Measurements from ENCODE around the gene GPX1. TPM values are rescaled to one million over a fixed set of nuclear protein-coding genes. Genes with fewer than 3 reads are reported as not detected.

The GPX1 gene
- total RNA-seq, 1 donor from 2014 or later, result 415 TPM

DNA sequence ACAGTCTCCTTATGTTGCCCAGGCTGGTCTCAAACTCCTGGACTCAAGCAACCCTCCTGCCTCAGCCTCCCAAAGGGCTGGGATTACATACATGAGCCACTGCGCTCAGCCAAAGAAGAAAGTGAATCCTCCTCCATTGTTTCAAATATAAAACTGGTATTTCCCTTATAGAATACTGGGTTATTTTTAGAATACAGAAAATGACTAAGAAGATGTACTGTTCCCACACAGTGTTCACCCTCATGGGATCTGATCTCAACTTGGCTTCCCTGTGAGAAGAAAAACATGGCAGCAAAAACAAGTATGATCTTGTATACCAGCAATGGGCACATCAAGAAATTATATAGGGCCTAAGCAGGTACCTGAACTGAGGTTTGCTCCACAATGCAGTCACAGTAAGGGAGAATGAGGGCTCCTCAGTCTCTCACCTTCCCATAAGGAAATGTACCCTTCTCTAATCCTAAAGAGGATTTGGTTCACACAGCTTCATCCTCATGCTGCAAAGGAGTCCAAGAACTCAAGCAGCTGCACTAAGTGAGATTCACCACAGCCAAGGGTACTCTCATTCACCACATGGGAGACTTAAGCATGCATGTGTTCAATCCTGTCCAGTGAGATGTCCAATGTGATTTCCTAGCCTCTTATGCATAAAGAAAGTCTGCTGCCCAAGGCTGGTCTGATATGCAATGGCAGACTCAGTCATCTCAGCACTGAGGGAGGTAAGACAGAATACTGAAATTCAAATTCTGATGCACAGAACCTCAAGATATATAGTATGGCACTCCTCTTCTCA, 44.1 kb downstream of the GPX1 start:
- DNase-seq, result no peak
- Histone ChIP-seq H3K36me3 (peaks cover 87% of the 10 kb centered on the region), H3K9me3 (no peaks in the 10 kb centered on the region), H3K4me3 (no peak overlapping the region), H3K4me1 (no peaks in the 10 kb centered on the region), H3K27ac (no peak overlapping the region), H3K27me3 (no peaks in the 10 kb centered on the region)
- intact Hi-C loops (cut with DNase I), result no loop called here
- TF ChIP-seq CTCF (IDR thresholded peaks at IDR 0.05), result no peak
- no peak for ATAC-seq

DNA sequence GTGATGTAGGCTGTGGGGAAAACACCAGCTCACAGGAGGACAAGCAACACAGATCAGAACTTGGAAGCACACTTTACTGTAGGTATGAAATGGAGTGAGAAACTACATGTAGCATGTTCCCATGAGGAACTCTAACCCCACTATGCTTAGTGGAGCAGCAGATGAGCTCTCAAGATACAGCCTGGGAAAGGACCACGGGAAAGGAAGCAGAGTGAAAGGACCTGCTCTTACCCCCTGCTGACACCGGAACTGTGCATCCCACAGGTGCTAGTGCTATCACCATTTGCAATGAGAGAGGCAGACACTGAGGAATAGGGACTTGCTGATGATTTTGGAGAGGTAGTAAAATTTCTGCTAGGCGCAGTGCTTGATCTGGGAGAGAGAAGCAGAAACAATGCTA, 46.9 kb downstream of the GPX1 start:
- TF ChIP-seq CTCF (IDR thresholded peaks at IDR 0.05), result no peak
- Histone ChIP-seq H3K27ac (no peak overlapping the region), H3K4me1 (no peaks in the 10 kb centered on the region), H3K4me3 (no peak overlapping the region), H3K27me3 (no peaks in the 10 kb centered on the region), H3K36me3 (peaks cover 87% of the 10 kb centered on the region), H3K9me3 (no peaks in the 10 kb centered on the region)
- ATAC-seq, result no peak
- intact Hi-C loops (cut with DNase I), result no loop called here
- no peak for DNase-seq

DNA sequence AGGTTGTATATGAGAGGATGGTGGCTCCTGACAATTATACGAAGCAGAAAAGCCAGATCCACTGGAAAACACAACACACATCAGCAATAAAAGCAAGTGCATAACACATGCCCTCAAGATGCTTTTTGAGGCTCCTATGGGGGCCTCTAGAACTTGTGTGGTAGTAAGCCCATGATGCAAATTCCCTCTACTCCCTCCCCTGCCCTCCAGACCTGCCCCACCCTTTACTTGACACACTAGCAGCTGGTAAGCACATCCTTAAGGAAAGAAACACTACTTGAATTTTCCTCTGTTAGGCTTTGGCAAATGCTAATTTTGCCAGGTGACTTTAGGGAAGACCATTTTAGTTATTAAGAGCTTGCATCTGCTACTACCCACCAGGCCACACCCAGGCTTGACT, 47.5 kb downstream of the GPX1 start:
- DNase-seq (no peak), ATAC-seq (no peak)
- no peak overlapping the region for H3K4me3 ChIP-seq
- no peak for TF ChIP-seq CTCF (IDR thresholded peaks at IDR 0.05)
- no peaks in the 10 kb centered on the region for H3K4me1 ChIP-seq
- intact Hi-C loops (cut with DNase I), result no loop called here
- H3K36me3 ChIP-seq, result peaks cover 87% of the 10 kb centered on the region
- H3K9me3 ChIP-seq, result no peaks in the 10 kb centered on the region
- H3K27me3 ChIP-seq, result no peaks in the 10 kb centered on the region
- H3K27ac ChIP-seq, result no peak overlapping the region

Other genes with a start within 250 kb of the GPX1 start
- gene USP19, start 237.5 kb downstream of the GPX1 start, total RNA-seq, result 63.9 TPM
- gene LAMB2, start 225.3 kb downstream of the GPX1 start, total RNA-seq, result 489 TPM
- 22.1 TPM for gene CCDC71, start 192.0 kb downstream of the GPX1 start, total RNA-seq
- 22.4 TPM for gene KLHDC8B, start 186.8 kb downstream of the GPX1 start, total RNA-seq
- 6.8 TPM for gene C3orf62, start 81.1 kb downstream of the GPX1 start, total RNA-seq
- gene USP4, start 18.3 kb downstream of the GPX1 start, total RNA-seq, result 69.6 TPM
- gene RHOA, start 53.6 kb upstream of the GPX1 start, total RNA-seq, result 543 TPM
- gene TCTA, start 54.1 kb upstream of the GPX1 start, total RNA-seq, result 38.1 TPM
- gene AMT, start 64.1 kb upstream of the GPX1 start, total RNA-seq, result 9.0 TPM
- 23.1 TPM for gene NICN1, start 71.0 kb upstream of the GPX1 start, total RNA-seq
- 88.2 TPM for gene DAG1, start 111.9 kb upstream of the GPX1 start, total RNA-seq
- gene BSN, start 196.1 kb upstream of the GPX1 start, total RNA-seq, result 0.43 TPM

All from upper lobe of right lung (tissue), 1 donor.